ENCODE measurements around the gene CSTB.

Gene CSTB

GRCh38 chr21:43808832-43809251 is 32.7 kb upstream of the CSTB start:
- H3K27me3 ChIP-seq (ENCODE audit: control insufficient read depth, insufficient read depth, low read length): no peaks in the 10 kb centered on the region
- H3K9ac ChIP-seq (ENCODE audit: low read depth, low read length): no peak overlapping the region
- no peak overlapping the region for H3K4me3 ChIP-seq (ENCODE audit: low read depth, low read length)
- H3K9me3 ChIP-seq (ENCODE audit: control insufficient read depth, insufficient read depth, low read length): no peaks in the 10 kb centered on the region
- peaks cover 9% of the 10 kb centered on the region for H3K36me3 ChIP-seq (ENCODE audit: control insufficient read depth, insufficient read depth, low read length)
- no peaks in the 10 kb centered on the region for H3K4me1 ChIP-seq (ENCODE audit: control insufficient read depth, insufficient read depth, low read length)

GRCh38 chr21:43808367-43808766 is 32.3 kb upstream of the CSTB start:
- Histone ChIP-seq H3K9me3 (ENCODE audit: control insufficient read depth, insufficient read depth, low read length) (no peaks in the 10 kb centered on the region), H3K36me3 (ENCODE audit: control insufficient read depth, insufficient read depth, low read length) (peaks cover 14% of the 10 kb centered on the region), H3K4me3 (ENCODE audit: low read depth, low read length) (no peak overlapping the region), H3K9ac (ENCODE audit: low read depth, low read length) (no peak overlapping the region), H3K27me3 (ENCODE audit: control insufficient read depth, insufficient read depth, low read length) (no peaks in the 10 kb centered on the region), H3K4me1 (ENCODE audit: control insufficient read depth, insufficient read depth, low read length) (no peaks in the 10 kb centered on the region)

- peaks cover 36% of the 10 kb centered on the region for H3K36me3 ChIP-seq (ENCODE audit: control insufficient read depth, insufficient read depth, low read length)
Measured at GRCh38 chr21:43806017-43806710, 30.1 kb upstream of the CSTB start.

GRCh38 chr21:43805275-43805800 is 29.2 kb upstream of the CSTB start:
- H3K36me3 ChIP-seq (ENCODE audit: control insufficient read depth, insufficient read depth, low read length): peaks cover 43% of the 10 kb centered on the region
- H3K4me3 ChIP-seq (ENCODE audit: low read depth, low read length): no peak overlapping the region
- no peak overlapping the region for H3K9ac ChIP-seq (ENCODE audit: low read depth, low read length)

More at GRCh38 chr21:43806017-43806710, 30.1 kb upstream of the CSTB start:
- Histone ChIP-seq H3K4me3 (ENCODE audit: low read depth, low read length) (no peak overlapping the region), H3K9me3 (ENCODE audit: control insufficient read depth, insufficient read depth, low read length) (no peaks in the 10 kb centered on the region), H3K27me3 (ENCODE audit: control insufficient read depth, insufficient read depth, low read length) (no peaks in the 10 kb centered on the region), H3K9ac (ENCODE audit: low read depth, low read length) (peak overlapping the region; percentile 24), H3K4me1 (ENCODE audit: control insufficient read depth, insufficient read depth, low read length) (no peaks in the 10 kb centered on the region)

GRCh38 chr21:43803558-43804300 is 27.6 kb upstream of the CSTB start:
- Histone ChIP-seq H3K9me3 (ENCODE audit: control insufficient read depth, insufficient read depth, low read length) (no peaks in the 10 kb centered on the region), H3K36me3 (ENCODE audit: control insufficient read depth, insufficient read depth, low read length) (peaks cover 59% of the 10 kb centered on the region), H3K9ac (ENCODE audit: low read depth, low read length) (no peak overlapping the region), H3K4me3 (ENCODE audit: low read depth, low read length) (no peak overlapping the region), H3K4me1 (ENCODE audit: control insufficient read depth, insufficient read depth, low read length) (no peaks in the 10 kb centered on the region), H3K27me3 (ENCODE audit: control insufficient read depth, insufficient read depth, low read length) (no peaks in the 10 kb centered on the region)

More at GRCh38 chr21:43805275-43805800, 29.2 kb upstream of the CSTB start:
- no peaks in the 10 kb centered on the region for H3K4me1 ChIP-seq (ENCODE audit: control insufficient read depth, insufficient read depth, low read length)
- no peaks in the 10 kb centered on the region for H3K9me3 ChIP-seq (ENCODE audit: control insufficient read depth, insufficient read depth, low read length)
- H3K27me3 ChIP-seq (ENCODE audit: control insufficient read depth, insufficient read depth, low read length): no peaks in the 10 kb centered on the region

- H3K4me1 ChIP-seq (ENCODE audit: control insufficient read depth, insufficient read depth, low read length): no peaks in the 10 kb centered on the region
- H3K9me3 ChIP-seq (ENCODE audit: control insufficient read depth, insufficient read depth, low read length): no peaks in the 10 kb centered on the region
- no peak overlapping the region for H3K9ac ChIP-seq (ENCODE audit: low read depth, low read length)
- peaks cover 69% of the 10 kb centered on the region for H3K36me3 ChIP-seq (ENCODE audit: control insufficient read depth, insufficient read depth, low read length)
- no peak overlapping the region for H3K4me3 ChIP-seq (ENCODE audit: low read depth, low read length)
- H3K27me3 ChIP-seq (ENCODE audit: control insufficient read depth, insufficient read depth, low read length): no peaks in the 10 kb centered on the region
Measured at GRCh38 chr21:43802713-43803313, 26.7 kb upstream of the CSTB start.

DNA sequence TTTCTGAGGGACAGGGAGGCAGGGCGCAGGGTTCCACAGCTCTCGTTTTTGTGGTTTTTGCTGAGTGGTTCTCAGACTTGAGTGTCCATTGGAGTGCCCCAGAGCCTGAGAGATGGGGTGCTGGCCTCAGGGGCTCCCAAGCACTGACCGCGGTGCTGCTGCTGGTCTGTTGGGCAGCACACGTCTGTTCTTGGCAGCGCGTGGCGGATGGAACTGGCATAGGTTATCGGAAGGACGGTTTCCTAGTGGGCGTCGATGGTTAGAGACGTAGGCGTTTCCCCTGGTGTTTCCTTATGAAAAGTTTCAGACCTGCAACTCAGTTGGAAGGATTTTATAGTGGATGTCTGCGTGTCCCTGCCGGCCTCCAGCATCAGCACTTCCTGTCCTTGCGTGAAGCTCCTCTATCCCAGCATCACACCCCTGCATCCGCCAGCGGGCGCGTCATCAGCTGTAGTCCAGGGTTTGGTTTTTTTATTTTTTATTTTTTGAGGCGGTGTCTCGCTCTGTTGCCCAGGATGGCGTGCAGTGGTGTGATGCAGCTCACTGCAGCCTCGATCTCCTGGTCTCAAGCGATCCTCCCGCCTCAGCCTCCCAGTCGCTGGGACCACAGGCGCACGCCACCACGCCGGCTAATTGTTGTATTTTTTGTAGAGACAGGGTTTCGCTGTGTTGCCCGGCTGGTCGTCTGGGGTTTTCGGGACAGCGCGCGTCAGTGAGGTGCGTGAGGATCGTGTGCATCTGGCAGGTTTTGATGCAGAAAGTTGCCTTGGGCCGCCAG is 25.1 kb upstream of the CSTB start:
- no peaks in the 10 kb centered on the region for H3K4me1 ChIP-seq (ENCODE audit: control insufficient read depth, insufficient read depth, low read length)
- no peak overlapping the region for H3K4me3 ChIP-seq (ENCODE audit: low read depth, low read length)

GRCh38 chr21:43800566-43800965 is 24.5 kb upstream of the CSTB start:
- Histone ChIP-seq H3K4me1 (ENCODE audit: control insufficient read depth, insufficient read depth, low read length) (no peaks in the 10 kb centered on the region), H3K27me3 (ENCODE audit: control insufficient read depth, insufficient read depth, low read length) (no peaks in the 10 kb centered on the region), H3K9me3 (ENCODE audit: control insufficient read depth, insufficient read depth, low read length) (no peaks in the 10 kb centered on the region), H3K4me3 (ENCODE audit: low read depth, low read length) (no peak overlapping the region), H3K9ac (ENCODE audit: low read depth, low read length) (no peak overlapping the region), H3K36me3 (ENCODE audit: control insufficient read depth, insufficient read depth, low read length) (peaks cover 88% of the 10 kb centered on the region)

More for the DNA sequence above, 25.1 kb upstream of the CSTB start:
- Histone ChIP-seq H3K36me3 (ENCODE audit: control insufficient read depth, insufficient read depth, low read length) (peaks cover 85% of the 10 kb centered on the region), H3K9me3 (ENCODE audit: control insufficient read depth, insufficient read depth, low read length) (no peaks in the 10 kb centered on the region), H3K9ac (ENCODE audit: low read depth, low read length) (no peak overlapping the region), H3K27me3 (ENCODE audit: control insufficient read depth, insufficient read depth, low read length) (no peaks in the 10 kb centered on the region)

DNA sequence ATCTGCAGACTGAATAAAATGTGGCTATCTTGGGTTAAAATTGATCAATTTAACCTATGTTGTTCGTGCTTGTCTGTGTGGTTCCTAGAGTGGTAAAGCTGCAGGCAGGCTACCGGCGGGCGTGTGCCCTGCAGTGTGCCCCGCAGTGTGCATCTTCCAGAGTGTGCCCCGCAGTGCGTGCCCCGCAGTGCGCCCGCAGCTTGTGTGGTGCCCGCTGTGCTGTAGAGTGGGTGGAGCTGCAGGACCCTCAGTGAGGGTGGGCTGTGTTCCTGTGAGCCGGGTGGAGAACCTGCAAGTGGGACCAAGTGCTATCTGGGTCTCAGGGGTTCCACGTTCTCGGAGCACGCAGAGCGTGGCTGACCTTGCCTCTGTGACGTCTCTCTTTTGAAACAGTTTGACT is 24.0 kb upstream of the CSTB start:
- Histone ChIP-seq H3K27me3 (ENCODE audit: control insufficient read depth, insufficient read depth, low read length) (no peaks in the 10 kb centered on the region), H3K4me3 (ENCODE audit: low read depth, low read length) (no peak overlapping the region), H3K9ac (ENCODE audit: low read depth, low read length) (no peak overlapping the region), H3K4me1 (ENCODE audit: control insufficient read depth, insufficient read depth, low read length) (no peaks in the 10 kb centered on the region), H3K9me3 (ENCODE audit: control insufficient read depth, insufficient read depth, low read length) (no peaks in the 10 kb centered on the region), H3K36me3 (ENCODE audit: control insufficient read depth, insufficient read depth, low read length) (peaks cover 91% of the 10 kb centered on the region)

- Histone ChIP-seq H3K9ac (ENCODE audit: low read depth, low read length) (no peak overlapping the region), H3K36me3 (ENCODE audit: control insufficient read depth, insufficient read depth, low read length) (peaks cover 94% of the 10 kb centered on the region)
Measured at GRCh38 chr21:43799301-43799840, 23.3 kb upstream of the CSTB start.

More at GRCh38 chr21:43799301-43799840, 23.3 kb upstream of the CSTB start:
- Histone ChIP-seq H3K4me1 (ENCODE audit: control insufficient read depth, insufficient read depth, low read length) (no peaks in the 10 kb centered on the region), H3K27me3 (ENCODE audit: control insufficient read depth, insufficient read depth, low read length) (no peaks in the 10 kb centered on the region), H3K4me3 (ENCODE audit: low read depth, low read length) (no peak overlapping the region), H3K9me3 (ENCODE audit: control insufficient read depth, insufficient read depth, low read length) (no peaks in the 10 kb centered on the region)
